HG02588 (cell line): Measurements from ENCODE around the gene ING2.
"Not testable (repeated sequence)": the region's sequence is repeated elsewhere in the genome, so short reads cannot be mapped to it uniquely, and the experiment has no call there.

Experiments used
- ATAC-seq: cut with Tn5 transposase; IDR thresholded peaks from one replicate; pipeline ENCODE4 v1.9.1; 2021; ENCODE audit warnings: mild to moderate bottlenecking, moderate library complexity; ENCODE audit not compliant: unreplicated experiment

Gene ING2

DNA sequence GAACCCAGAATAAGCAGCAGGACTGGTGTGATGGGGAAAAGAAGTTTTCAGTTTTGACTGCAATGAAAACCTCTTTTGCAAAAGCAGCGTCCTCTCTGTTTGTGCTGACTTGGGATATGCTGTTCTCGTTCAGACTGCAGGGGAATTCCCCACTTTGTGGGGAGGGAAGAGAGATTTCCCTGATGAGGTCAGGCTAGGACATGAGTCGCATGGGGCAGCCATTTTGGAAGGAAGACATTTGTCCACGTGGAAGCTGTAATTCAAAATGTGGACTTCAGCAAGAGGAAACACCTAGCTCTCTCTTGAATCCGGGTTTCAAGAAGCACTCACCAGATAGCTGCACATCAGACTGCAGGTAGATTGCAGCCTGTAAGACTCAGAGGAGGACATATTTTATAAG, 39.3 kb downstream of the ING2 start:
- ATAC-seq: no peak

GRCh38 chr4:183546376-183546775, 41.5 kb downstream of the ING2 start:
- no peak for ATAC-seq

GRCh38 chr4:183548306-183548705, 43.4 kb downstream of the ING2 start:
- no peak for ATAC-seq

- no peak for ATAC-seq
Observed at GRCh38 chr4:183550345-183551093, 45.7 kb downstream of the ING2 start.

- no peak for ATAC-seq
Observed at GRCh38 chr4:183552274-183553146, 47.7 kb downstream of the ING2 start.

DNA sequence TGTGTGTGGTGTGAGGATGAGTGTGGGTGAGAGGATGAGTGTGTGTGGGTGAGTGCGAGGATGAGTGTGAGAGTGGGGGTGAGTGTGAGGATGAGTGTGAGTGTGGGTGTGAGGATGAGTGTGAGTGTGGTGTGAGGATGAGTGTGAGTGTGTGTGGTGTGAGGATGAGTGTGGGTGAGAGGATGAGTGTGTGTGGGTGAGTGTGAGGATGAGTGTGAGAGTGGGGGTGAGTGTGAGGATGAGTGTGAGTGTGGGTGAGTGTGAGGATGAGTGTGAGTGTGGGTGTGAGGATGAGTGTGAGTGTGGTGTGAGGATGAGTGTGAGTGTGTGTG, 48.3 kb downstream of the ING2 start:
- ATAC-seq: not testable (repeated sequence)

DNA sequence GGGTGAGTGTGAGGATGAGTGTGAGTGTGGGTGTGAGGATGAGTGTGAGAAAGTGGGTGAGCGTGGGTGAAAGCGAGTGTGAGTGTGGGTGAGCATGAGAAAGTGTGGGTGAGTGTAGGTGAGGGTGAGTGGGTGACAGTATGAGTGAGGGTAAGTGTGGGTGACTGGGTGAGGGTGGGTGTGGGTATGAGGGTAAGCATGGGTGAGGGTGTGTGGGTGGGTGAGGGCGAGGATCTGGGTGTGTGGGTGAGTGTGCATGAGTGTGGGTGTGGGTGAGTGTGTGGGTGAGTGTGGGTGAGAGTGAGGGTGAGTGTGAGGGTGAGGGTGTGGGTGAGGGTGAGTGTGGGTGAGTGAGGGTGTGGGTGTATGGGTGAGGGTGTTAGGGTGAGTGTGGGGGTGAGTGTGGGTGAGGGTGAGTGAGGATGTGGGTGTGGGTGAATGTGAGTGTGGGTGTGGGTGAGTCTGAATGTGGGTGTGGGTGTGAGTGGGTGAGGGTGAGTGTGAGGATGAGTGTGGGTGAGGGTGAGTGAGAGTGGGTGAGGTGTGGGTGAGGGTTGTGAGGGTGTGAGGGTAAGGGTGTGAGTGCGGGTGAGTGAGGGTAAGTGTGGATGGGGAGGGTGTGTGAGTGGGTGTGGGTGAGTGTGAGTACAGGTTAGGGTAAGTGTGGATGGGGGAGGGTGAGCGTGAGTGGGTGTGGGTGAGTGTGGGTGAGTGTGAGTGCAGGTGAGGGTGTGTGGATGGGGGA, 48.9 kb downstream of the ING2 start:
- ATAC-seq: no peak

- ATAC-seq: no peak
Observed at GRCh38 chr4:183554346-183554686, 49.5 kb downstream of the ING2 start.

GRCh38 chr4:183554878-183555585, 50.2 kb downstream of the ING2 start:
- ATAC-seq: no peak

DNA sequence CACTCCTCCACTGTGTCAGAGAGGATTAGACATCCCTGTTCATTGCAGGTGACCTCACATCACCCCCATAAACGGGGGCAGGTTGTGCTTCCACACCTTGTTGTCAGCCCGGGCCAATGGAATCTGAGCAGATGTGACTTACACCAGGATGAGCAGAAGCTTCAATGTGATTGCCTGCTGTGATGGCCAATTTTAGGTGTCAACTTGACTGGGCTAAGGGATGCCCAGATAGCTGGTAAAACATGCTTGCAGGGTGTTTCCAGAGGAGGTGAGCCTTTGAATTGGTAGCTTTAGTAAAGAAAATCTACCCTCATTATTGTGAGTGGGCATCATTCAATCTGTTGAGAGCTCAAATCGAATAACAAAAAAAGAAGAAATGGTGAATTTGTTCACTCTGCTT, 52.1 kb downstream of the ING2 start:
- ATAC-seq: no peak

DNA sequence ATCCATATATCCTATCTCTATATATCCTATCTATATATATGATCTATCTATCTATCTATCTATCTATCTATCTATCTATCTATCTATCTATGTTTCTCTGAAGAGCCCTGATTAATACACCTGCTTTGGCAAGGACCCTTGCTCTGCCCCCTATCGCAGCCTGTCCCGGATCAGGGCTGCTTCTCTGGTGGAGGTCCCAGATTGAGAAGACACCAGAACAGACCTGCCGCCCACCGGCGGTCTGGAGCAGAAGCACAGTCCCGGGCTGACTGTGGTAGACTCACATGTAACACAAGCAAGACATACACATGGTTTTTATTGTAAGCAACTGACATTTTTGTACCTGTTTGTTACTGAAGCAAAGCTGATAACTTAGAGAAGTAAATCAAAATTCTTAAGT, 52.8 kb downstream of the ING2 start:
- ATAC-seq: no peak

GRCh38 chr4:183558873-183559272, 54.0 kb downstream of the ING2 start:
- ATAC-seq: no peak

- ATAC-seq: no peak
Observed at GRCh38 chr4:183561905-183562304, 57.0 kb downstream of the ING2 start.
